ENCODE data around the gene FAAH.

The FAAH gene

GRCh38 chr1:46421739-46422138 is 27.6 kb downstream of the FAAH start:
- DNase-seq = no peak

- DNase-seq = no peak
These were observed 28.2 kb downstream of the FAAH start for GRCh38 chr1:46422261-46422871.

GRCh38 chr1:46423574-46424240 is 29.6 kb downstream of the FAAH start:
- no peak for DNase-seq

GRCh38 chr1:46424730-46425129 is 30.6 kb downstream of the FAAH start:
- no peak for DNase-seq

GRCh38 chr1:46425726-46426125 is 31.6 kb downstream of the FAAH start:
- DNase-seq = no peak

- no peak for DNase-seq
These were observed 33.4 kb downstream of the FAAH start for GRCh38 chr1:46427541-46427940.

GRCh38 chr1:46429436-46429835 is 35.3 kb downstream of the FAAH start:
- no peak for DNase-seq

- no peak for DNase-seq
These were observed 37.6 kb downstream of the FAAH start for GRCh38 chr1:46431695-46432094.

- no peak for DNase-seq
These were observed 38.7 kb downstream of the FAAH start for GRCh38 chr1:46432781-46433327.

GRCh38 chr1:46434358-46434757 is 40.2 kb downstream of the FAAH start:
- no peak for DNase-seq

- DNase-seq = no peak
These were observed 42.7 kb downstream of the FAAH start for GRCh38 chr1:46436844-46437243.

GRCh38 chr1:46437723-46438122 is 43.6 kb downstream of the FAAH start:
- DNase-seq = no peak

- DNase-seq = no peak
These were observed 44.2 kb downstream of the FAAH start for GRCh38 chr1:46438346-46438745.

- no peak for DNase-seq
These were observed 46.4 kb downstream of the FAAH start for GRCh38 chr1:46440478-46440877.

- peak in 47 of 51 donors; percentile 3 to 71 (median 34) for DNase-seq
These were observed 48.4 kb downstream of the FAAH start for GRCh38 chr1:46442317-46443161.

- no peak for DNase-seq
These were observed 50.3 kb downstream of the FAAH start for GRCh38 chr1:46444466-46444865.

GRCh38 chr1:46445773-46446256 is 51.7 kb downstream of the FAAH start:
- no peak for DNase-seq

- peak in 45 of 51 donors; percentile 6 to 83 (median 40) for DNase-seq
These were observed 52.8 kb downstream of the FAAH start for GRCh38 chr1:46446646-46447498.

GRCh38 chr1:46447499-46448108 is 53.5 kb downstream of the FAAH start:
- DNase-seq = no peak

- DNase-seq = no peak
These were observed 54.2 kb downstream of the FAAH start for GRCh38 chr1:46448109-46448911.
